HG02840 (cell line): ENCODE measurements around the gene FRRS1L.

ENCODE experiments used
- ATAC-seq: cut with Tn5 transposase; IDR thresholded peaks from one replicate; pipeline ENCODE4 v1.9.1; 2021; ENCODE audit warnings: mild to moderate bottlenecking, moderate library complexity, moderate number of reproducible peaks; ENCODE audit not compliant: unreplicated experiment, low FRiP score

Gene FRRS1L

GRCh38 chr9:109109967-109110328 lies 57.1 kb downstream of the FRRS1L start:
- no peak for ATAC-seq

- ATAC-seq, result no peak
Measured at GRCh38 chr9:109108318-109108717, 58.7 kb downstream of the FRRS1L start.

GRCh38 chr9:109107402-109108240 lies 59.4 kb downstream of the FRRS1L start:
- no peak for ATAC-seq

- peak; percentile 77 for ATAC-seq
Measured at GRCh38 chr9:109101810-109102209, 65.2 kb downstream of the FRRS1L start.

DNA sequence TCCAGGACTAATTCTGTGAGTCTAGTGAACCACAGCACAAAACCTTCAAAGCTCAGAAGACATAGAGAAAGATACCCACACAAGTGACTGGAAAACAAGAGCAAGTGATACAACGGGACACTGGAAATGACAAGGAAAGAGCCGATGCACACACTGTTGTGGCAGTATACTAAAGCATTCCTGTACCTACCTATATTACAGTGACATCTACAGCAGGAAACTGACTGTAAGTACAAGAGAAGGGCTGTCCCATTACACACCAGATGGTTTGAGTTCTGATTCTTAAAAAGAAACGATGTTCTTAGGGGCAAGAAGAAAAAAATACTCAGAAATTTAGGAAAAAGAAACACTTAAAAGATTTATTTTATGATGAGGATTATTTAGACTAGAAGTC lies 65.8 kb downstream of the FRRS1L start:
- no peak for ATAC-seq

GRCh38 chr9:109100543-109101201 lies 66.4 kb downstream of the FRRS1L start:
- ATAC-seq, result no peak

DNA sequence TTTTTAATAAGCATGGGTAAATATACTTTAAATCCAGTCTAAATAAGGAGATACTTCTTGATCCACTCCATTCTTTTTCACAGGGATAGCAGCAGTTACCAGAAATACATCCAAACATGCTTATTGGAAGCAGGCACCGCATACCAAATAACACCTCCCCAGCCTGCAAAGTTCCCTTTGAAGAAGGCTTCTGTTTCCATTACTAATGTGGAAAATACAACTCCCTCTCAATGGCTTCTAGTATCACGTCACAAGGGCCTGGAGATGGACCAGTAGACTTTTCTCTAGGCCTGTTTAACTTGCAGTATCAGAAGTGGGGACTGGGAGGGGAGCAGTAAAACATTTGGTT lies 68.1 kb downstream of the FRRS1L start:
- ATAC-seq, result no peak

- no peak for ATAC-seq
Measured at GRCh38 chr9:109098171-109098959, 68.7 kb downstream of the FRRS1L start.

GRCh38 chr9:109097146-109097545 lies 69.9 kb downstream of the FRRS1L start:
- ATAC-seq, result no peak

GRCh38 chr9:109095321-109095720 lies 71.7 kb downstream of the FRRS1L start:
- no peak for ATAC-seq

- no peak for ATAC-seq
Measured at GRCh38 chr9:109094268-109094667, 72.8 kb downstream of the FRRS1L start.

DNA sequence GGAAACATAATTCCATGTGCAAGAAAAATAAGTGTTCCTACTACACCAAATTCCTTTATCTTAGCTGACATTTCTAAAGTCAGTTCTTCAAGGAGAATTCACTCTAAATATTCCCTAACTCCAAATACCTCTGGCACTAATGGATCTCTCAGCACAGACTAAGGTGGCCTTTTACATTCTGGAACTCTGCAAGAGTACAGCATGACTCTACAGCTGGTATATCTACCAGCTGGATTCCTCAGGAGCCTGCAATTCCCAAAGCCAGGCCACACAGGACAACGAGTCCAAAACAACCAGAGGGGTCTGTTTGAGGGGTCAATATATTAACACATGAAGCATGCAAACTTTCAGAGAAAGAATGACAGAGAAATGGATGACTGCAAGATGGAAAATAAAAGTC lies 74.5 kb downstream of the FRRS1L start:
- ATAC-seq, result no peak

DNA sequence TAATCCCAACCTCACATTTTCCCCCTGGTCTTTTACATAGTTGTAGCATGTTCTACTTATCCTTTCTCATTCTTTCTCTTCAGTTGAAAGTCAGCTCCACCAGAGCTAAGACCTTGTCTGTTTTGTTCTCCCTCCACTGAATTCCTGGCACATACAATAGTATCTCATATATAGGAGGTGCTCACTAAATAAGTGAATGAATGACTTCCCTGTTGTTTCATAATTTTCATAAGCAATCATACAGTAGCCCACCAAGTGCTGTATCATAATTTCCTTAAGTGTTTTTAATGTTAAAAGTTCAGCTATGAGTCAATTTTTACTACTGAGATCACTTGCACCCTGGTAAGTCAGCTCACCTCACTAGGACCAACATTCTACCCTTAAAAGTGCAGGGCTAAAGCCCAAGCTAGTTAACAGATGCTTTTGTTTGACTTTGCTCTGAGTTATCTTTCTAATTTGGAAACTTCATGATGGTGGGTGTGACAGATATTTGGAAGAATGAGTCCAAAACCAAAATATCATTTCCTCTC lies 74.9 kb downstream of the FRRS1L start:
- ATAC-seq, result no peak

GRCh38 chr9:109088221-109088620 lies 78.8 kb downstream of the FRRS1L start:
- no peak for ATAC-seq

GRCh38 chr9:109087795-109088194 lies 79.3 kb downstream of the FRRS1L start:
- ATAC-seq, result no peak

DNA sequence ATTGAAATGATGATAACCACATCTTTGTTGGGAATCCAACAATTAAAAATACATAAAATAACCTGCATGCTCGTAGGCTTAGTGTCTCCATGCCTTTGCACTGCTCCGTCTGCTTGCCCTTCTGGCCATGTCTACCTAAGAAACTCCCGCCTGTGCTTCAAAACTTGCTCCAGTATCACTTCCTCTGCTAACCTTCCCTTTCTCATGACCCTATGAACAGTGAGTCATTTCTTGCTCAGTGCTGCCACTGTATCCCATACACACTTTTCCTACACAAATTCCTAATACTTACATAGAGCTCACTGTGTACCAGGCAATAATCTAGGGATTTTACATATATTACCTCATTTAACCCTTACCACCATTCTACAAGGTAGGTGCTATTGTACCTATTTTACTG lies 80.8 kb downstream of the FRRS1L start:
- ATAC-seq, result no peak

GRCh38 chr9:109085510-109085909 lies 81.5 kb downstream of the FRRS1L start:
- no peak for ATAC-seq

DNA sequence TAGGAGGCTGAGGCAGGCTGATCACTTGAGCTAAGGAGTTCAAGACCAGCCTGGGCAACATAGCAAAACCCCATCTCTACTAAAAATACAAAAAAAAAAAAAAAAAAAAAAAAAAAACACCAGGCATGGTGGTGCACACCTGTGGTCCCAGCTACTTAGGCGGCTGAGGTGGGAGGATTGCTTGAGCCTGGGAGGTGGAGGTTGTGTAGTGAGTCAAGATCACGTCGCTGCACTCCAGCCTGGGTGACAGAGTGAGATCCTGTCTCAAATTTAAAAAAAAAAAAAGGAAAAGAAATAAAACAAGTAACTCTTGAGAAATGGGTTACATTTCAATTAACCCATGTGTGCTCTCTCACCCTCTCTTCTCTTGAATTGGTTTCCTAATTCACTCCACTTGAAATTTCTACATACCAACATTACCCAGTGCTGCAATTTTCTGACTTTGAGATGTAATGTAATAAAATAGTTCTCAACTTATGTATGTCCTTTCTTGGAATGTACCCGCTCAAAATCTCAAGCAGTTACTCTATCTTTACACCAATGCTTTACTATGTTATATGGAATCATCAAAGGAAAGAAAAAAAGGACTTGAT lies 83.1 kb downstream of the FRRS1L start:
- no peak for ATAC-seq

DNA sequence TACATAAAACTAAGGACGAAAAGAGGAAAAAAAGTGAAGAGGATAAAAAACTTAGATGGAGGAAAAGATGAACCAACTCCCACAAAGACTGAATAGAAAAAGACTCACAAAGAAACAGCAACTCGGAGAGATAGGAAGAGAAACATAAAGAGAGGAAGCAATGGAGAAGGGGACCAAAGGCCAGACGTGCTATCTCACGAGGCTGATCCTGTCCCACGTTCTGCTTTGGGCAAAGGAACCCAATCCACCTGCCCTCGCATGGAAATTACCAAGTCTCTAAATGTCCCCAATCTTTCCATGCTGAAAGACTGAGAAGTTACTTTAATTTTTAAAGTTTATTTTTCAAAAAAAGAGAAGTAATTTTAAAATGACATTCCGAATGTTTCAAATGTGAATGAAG lies 83.9 kb downstream of the FRRS1L start:
- no peak for ATAC-seq

DNA sequence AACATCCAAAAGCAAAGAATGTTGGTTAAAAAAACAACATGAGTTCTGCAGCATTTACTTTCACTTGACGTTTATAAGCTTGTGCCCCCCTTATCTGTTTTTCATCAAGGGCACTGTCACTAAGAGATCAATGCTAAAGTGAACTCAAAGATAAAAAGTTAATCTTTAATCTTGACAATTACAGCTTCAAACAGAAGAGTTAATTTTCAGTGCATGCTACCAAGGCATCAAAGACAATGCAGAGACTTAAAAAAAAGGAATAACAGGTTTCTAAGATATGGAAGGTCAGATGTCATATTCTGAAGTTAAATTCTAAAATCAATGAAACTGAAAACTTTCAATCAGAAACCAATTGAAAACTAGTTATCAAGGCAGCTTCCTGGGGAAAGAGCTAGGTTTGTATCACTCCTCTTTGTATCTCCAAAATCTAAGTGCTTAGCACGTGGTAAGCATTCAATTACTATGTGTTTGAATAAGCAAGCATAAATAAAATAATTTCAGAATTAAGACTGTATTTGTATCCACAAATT lies 84.9 kb downstream of the FRRS1L start:
- ATAC-seq, result no peak
